Vagina (tissue), 2 donors: ENCODE measurements around the gene ELOVL1.

ENCODE experiments used
- POLR2A ChIP-seq, 2 donors: fragments of 450-650 bp; IDR thresholded peaks; one replicate each; pipeline ENCODE4 v1.6.1; 2017; ENCODE audit warnings: antibody characterized with exemption in 2 of 2, mild to moderate bottlenecking in 2 of 2, moderate library complexity in 2 of 2
- POLR2AphosphoS5 ChIP-seq, 2 donors: sonication (generic); formaldehyde crosslinking; IDR thresholded peaks; one replicate each; pipeline ENCODE4 v1.9.0; 2017; ENCODE audit warnings: antibody characterized with exemption in 2 of 2, mild to moderate bottlenecking in 2 of 2, low read depth in 1 of 2; ENCODE audit not compliant: insufficient read depth in 1 of 2

GRCh38 chr1:43352351-43352705 lies 15.5 kb downstream of the ELOVL1 start:
- no peak for TF ChIP-seq POLR2AphosphoS5 (IDR thresholded peaks at IDR 0.05; ENCODE audit: insufficient read depth in 1 of 2, low read depth in 1 of 2)
- TF ChIP-seq POLR2A (IDR thresholded peaks at IDR 0.05): no peak
